Measurements from ENCODE around the gene PIK3R1. TPM values are rescaled to one million over a fixed set of nuclear protein-coding genes. Genes with fewer than 3 reads are reported as not detected.

The PIK3R1 gene
- total RNA-seq, 2 experiments from 2014 or later = 61.1 to 65.0 TPM

DNA sequence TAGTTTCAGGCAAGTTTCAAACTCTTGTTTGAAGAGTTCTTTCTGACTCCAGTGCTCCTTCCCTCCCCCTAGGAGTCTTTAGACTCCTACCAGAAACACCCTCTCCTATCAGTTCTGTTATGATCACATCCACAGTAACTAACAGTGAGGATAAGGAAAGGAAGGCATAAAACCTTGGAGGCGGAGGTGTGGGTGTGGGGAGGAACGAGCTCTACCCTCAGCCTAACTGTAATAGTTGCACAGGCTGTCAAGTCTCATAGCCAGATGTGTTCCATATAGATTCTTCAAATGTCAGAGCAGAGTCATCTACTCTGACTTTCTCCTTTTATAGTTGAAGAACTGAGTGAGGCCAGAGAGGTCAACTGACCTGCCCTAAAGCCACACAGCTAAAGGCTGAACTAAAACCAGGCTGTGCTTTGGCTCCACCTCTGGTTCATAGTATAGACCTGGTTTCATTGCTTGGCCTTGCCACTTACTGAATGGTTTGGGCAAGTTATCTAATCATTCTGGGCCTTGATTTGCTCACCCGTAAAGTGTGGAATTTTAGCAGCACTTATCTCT is 34.4 kb upstream of the PIK3R1 start:
- CTCF ChIA-PET = no interaction called here
- Mint-ChIP-seq H3K4me1 (ENCODE audit: low read depth) (no peaks in the 10 kb centered on the region), H3K9me3 (ENCODE audit: insufficient read depth) (peaks cover 4% of the 10 kb centered on the region), H3K27ac (no peak overlapping the region), H3K4me3 (no peak overlapping the region), H3K27me3 (ENCODE audit: low read depth) (no peaks in the 10 kb centered on the region), H3K36me3 (ENCODE audit: low read depth) (no peaks in the 10 kb centered on the region)
- no peak for DNase-seq
- no peak for ATAC-seq
- POLR2A ChIA-PET = no interaction called here

DNA sequence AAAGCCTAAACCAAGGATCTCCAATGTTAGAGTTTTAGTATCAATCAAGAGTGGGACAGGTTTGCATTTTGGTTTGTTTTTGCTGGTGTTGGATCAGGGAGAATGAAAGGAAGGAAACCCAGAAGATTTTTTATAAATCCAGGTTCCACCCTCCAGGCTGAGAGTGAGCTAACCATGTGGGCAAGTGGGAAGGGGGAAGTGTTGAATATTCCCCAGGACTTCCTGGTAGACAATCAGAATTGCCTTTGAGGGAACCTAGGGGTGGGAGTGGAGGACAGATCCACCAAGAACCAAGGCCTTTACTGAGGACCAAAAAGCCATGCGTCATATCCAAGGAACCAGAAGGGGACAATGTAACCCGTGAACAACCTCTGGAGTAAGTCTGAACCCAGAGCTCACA is 33.5 kb upstream of the PIK3R1 start:
- Mint-ChIP-seq H3K4me3 (no peak overlapping the region), H3K4me1 (ENCODE audit: low read depth) (no peaks in the 10 kb centered on the region), H3K36me3 (ENCODE audit: low read depth) (no peaks in the 10 kb centered on the region), H3K9me3 (ENCODE audit: insufficient read depth) (peaks cover 4% of the 10 kb centered on the region), H3K27me3 (ENCODE audit: low read depth) (no peaks in the 10 kb centered on the region), H3K27ac (no peak overlapping the region)
- ChIA-PET CTCF (no interaction called here), POLR2A (no interaction called here)
- ATAC-seq = no peak
- DNase-seq = no peak

DNA sequence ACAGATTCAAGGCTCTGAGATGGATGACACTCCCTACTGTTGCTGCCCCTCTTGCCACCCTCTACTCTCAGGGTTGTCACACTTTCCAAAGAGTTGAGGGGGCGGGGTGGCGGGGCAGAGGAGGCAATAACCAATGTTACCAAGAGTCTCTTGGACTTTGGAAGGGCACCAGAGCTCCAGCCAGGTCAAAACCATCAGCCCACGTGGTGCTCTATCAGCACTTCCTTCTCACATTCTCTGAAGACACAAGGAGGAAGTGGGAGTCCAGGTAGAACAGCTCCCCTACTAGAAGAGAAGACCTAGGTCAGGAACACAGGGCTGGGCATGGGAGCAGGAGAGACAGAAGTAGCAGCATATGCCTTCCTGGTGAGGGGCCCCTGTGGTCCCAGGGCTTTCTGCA is 33.0 kb upstream of the PIK3R1 start:
- H3K4me3 Mint-ChIP-seq = no peak overlapping the region

DNA sequence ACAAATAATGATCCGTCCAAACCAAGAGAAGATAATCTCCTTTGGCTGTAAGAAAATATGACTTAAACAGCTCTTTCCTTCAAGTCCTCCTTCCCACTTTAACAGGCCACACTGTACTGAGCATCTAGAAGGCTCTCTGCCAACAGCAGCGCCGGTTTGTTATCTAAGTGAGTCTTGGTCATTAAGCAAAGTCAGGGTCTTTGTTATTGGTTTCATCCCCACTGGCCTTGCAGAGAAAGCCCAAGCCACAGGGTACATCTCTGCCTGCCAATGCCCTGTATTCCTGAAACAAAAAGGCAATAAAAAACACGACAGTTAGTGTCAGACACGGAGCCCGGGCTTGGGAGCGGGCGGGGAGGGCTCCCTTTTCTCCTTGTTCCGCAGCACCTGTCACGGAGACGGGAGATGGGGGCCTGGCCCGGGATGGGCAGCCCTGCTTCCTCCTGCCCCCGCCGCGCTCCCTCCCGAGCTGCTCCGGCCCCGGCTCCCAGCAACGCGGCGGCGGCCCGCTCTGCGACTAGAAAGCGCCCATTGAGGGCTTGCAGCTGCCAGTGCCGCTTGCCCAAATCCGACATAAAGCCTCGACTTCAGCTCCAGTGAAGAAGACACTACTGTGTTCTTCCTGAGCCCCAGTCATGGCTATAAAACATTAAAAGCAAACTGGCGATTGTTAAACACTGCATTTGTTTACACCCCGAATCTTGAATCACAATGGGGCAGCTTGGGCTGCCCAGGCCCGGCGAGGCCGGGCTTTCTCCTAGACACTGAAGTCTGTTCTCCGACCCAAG is 28.1 kb upstream of the PIK3R1 start:
- no peak for ATAC-seq
- no peak for DNase-seq
- no peaks in the 10 kb centered on the region for H3K27me3 Mint-ChIP-seq (ENCODE audit: low read depth)
- no peak overlapping the region for H3K27ac Mint-ChIP-seq
- no peaks in the 10 kb centered on the region for H3K36me3 Mint-ChIP-seq (ENCODE audit: low read depth)
- H3K9me3 Mint-ChIP-seq (ENCODE audit: insufficient read depth) = peaks cover 4% of the 10 kb centered on the region
- ChIA-PET POLR2A (no interaction called here), CTCF (no interaction called here)
- H3K4me3 Mint-ChIP-seq = no peak overlapping the region
- H3K4me1 Mint-ChIP-seq (ENCODE audit: low read depth) = no peaks in the 10 kb centered on the region

More for the DNA sequence above, 33.0 kb upstream of the PIK3R1 start:
- Mint-ChIP-seq H3K9me3 (ENCODE audit: insufficient read depth) (peaks cover 4% of the 10 kb centered on the region), H3K36me3 (ENCODE audit: low read depth) (no peaks in the 10 kb centered on the region), H3K27me3 (ENCODE audit: low read depth) (no peaks in the 10 kb centered on the region), H3K4me1 (ENCODE audit: low read depth) (no peaks in the 10 kb centered on the region), H3K27ac (no peak overlapping the region)
- DNase-seq = no peak
- POLR2A ChIA-PET = no interaction called here
- CTCF ChIA-PET = no interaction called here
- ATAC-seq = no peak

DNA sequence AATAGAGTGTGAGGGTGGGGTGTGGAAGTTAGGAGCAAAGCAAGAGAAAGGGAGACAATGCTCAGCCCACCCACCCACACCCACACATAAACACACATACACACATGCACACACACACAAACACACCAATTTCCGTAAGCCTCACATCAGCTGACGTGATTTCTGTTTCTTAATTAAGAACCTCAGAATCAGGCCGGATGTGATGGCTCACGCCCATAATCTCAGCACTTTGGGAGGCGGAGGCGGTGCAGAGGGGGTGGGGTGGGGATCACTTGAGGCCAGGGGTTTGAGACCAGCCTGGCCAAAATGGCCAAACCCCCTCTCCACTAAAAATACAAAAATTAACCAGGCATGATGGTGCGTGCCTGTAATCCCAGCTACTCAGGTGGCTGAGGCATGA is 26.4 kb upstream of the PIK3R1 start:
- CTCF ChIA-PET = no interaction called here
- Mint-ChIP-seq H3K27ac (no peak overlapping the region), H3K27me3 (ENCODE audit: low read depth) (no peaks in the 10 kb centered on the region), H3K36me3 (ENCODE audit: low read depth) (no peaks in the 10 kb centered on the region), H3K4me3 (no peak overlapping the region), H3K4me1 (ENCODE audit: low read depth) (no peaks in the 10 kb centered on the region), H3K9me3 (ENCODE audit: insufficient read depth) (peaks cover 4% of the 10 kb centered on the region)
- no peak for DNase-seq
- ATAC-seq = no peak
- POLR2A ChIA-PET = no interaction called here

DNA sequence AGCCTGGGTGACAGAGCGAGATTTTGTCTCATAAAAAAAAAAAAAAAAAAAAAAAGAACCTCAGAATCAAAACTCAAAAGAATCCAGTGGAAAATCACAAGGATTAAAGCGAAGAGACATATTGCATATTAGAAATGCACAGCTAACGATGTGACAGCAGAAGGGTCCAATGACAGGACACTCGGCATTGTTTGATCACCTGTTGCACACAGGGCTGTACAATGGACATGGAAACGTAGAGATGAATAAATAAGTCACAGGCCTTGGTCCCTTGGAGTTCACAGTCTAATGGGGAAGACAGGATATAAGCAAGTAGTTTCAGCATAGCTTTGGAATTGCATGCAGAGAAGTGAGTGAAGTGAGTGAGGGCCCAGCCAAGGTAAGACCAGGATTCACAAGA is 25.9 kb upstream of the PIK3R1 start:
- Mint-ChIP-seq H3K27ac (no peak overlapping the region), H3K9me3 (ENCODE audit: insufficient read depth) (peaks cover 2% of the 10 kb centered on the region), H3K4me1 (ENCODE audit: low read depth) (no peaks in the 10 kb centered on the region), H3K27me3 (ENCODE audit: low read depth) (no peaks in the 10 kb centered on the region), H3K4me3 (no peak overlapping the region), H3K36me3 (ENCODE audit: low read depth) (no peaks in the 10 kb centered on the region)
- ChIA-PET CTCF (no interaction called here), POLR2A (no interaction called here)
- ATAC-seq (no peak), DNase-seq (no peak)

DNA sequence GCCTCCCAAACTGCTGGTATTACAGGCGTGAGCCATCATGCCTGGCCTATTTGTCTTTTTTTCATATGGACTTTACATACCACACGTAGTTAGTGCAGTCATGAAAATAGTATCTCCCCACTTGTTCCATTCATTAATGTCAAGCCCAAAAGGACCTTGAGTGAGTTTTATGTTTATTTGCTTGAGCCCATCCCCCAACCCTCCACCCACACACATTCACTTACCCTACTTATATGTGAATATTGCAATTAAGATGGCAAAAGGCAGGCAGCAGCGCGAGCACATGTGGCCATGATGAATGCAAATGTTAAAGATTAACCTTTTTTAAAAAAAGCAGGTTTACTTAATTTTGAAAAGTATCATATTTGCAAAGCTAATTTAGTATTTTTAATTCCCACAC is 24.9 kb upstream of the PIK3R1 start:
- H3K27me3 Mint-ChIP-seq (ENCODE audit: low read depth) = no peaks in the 10 kb centered on the region

DNA sequence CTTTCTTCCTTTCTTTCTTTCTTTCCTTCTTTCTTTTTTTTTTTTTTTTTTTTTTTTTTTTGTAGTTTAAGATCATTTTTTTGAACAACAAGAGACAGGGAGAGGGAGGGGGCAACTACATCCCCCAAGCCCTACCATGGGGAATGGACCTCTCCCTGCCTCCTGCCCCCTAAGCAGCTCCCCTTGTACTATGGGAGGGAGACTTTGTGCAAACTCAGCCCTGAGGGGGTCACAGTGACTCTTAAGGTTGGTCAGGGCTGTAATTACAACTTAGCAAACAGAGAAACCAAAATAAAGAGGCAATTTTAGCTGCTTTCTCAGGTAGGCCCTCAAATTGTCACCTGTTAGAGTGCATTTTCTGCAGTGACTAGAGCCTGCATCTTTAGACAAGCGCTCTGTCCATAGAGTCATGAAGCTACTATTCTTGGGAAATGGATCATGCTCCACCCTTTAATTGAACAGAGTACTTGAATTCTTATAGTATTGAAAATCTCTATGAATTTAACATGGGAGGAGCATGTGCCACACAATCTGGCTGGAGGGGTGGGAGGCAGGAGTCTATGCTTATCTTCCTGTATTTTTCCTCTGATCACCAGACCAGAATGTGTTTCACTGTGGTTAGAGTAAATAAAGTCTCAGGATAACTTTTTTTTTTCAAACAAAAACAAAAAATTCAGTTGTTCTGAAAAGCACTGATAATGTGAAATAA is 24.3 kb upstream of the PIK3R1 start:
- no peak for DNase-seq
- Mint-ChIP-seq H3K27me3 (ENCODE audit: low read depth) (no peaks in the 10 kb centered on the region), H3K9me3 (ENCODE audit: insufficient read depth) (no peaks in the 10 kb centered on the region), H3K4me1 (ENCODE audit: low read depth) (no peaks in the 10 kb centered on the region), H3K4me3 (no peak overlapping the region), H3K27ac (no peak overlapping the region), H3K36me3 (ENCODE audit: low read depth) (no peaks in the 10 kb centered on the region)
- POLR2A ChIA-PET = no interaction called here
- ATAC-seq = no peak
- CTCF ChIA-PET = no interaction called here

More for the DNA sequence above, 24.9 kb upstream of the PIK3R1 start:
- ATAC-seq (no peak), DNase-seq (no peak)
- Mint-ChIP-seq H3K9me3 (ENCODE audit: insufficient read depth) (no peaks in the 10 kb centered on the region), H3K36me3 (ENCODE audit: low read depth) (no peaks in the 10 kb centered on the region), H3K4me1 (ENCODE audit: low read depth) (no peaks in the 10 kb centered on the region), H3K4me3 (no peak overlapping the region), H3K27ac (no peak overlapping the region)
- POLR2A ChIA-PET = no interaction called here
- CTCF ChIA-PET = no interaction called here

DNA sequence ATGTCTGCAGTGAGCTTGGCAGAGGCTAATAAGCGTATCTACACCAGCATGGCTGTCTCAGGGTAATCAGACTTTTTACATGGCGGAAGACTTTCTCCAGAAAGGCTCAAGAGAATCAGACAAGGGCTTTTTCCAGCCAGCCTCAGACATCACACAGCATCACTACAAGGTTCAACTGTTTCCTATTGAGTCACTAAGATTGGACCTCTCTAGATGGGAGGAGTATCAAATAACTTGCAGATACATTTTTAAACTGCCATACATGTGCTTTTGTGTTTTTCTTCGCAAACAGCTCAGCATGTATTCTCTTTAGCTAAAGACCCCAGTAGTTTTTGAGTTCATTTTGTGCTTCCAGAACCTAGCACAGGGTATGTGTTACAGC is 22.9 kb upstream of the PIK3R1 start:
- no peaks in the 10 kb centered on the region for H3K4me1 Mint-ChIP-seq (ENCODE audit: low read depth)
- no peaks in the 10 kb centered on the region for H3K36me3 Mint-ChIP-seq (ENCODE audit: low read depth)
- no peaks in the 10 kb centered on the region for H3K27me3 Mint-ChIP-seq (ENCODE audit: low read depth)
- no peak for ATAC-seq
- DNase-seq = no peak
- CTCF ChIA-PET = interaction anchor here (0.8 kb wide), 1 partner anchor 60 kb away, joined by 3 read pairs; no protein-coding TSS in a partner anchor
- no peak overlapping the region for H3K4me3 Mint-ChIP-seq
- no peaks in the 10 kb centered on the region for H3K9me3 Mint-ChIP-seq (ENCODE audit: insufficient read depth)
- H3K27ac Mint-ChIP-seq = no peak overlapping the region
- POLR2A ChIA-PET = no interaction called here

DNA sequence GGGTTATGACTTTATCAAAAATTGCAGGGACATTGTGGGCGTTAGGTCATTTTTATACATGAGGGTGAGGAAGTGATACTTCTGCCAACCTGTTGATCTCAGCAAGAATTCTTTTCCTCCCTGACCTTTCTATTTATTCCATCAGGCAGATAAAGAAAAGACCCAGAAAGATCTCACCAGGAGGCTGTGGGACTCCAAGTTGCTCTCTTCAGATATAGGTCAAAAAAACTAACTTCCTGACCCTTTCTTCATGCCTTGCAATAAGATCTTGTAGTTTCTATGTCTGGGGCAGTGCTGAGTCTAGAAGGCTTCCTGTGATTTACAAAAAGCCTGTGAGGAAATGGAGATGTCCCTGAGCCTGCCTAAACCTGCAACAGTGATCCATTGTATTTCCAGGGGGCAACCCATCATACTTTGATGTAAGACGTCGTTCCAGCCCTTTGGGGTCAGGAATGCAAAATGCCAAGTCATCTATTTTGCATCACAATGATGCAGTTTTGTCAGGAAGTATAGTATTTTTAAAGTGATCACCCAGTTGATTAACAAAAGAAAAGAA is 22.0 kb upstream of the PIK3R1 start:
- Mint-ChIP-seq H3K9me3 (ENCODE audit: insufficient read depth) (no peaks in the 10 kb centered on the region), H3K27me3 (ENCODE audit: low read depth) (no peaks in the 10 kb centered on the region), H3K4me1 (ENCODE audit: low read depth) (no peaks in the 10 kb centered on the region), H3K36me3 (ENCODE audit: low read depth) (no peaks in the 10 kb centered on the region), H3K27ac (no peak overlapping the region), H3K4me3 (no peak overlapping the region)
- ATAC-seq = no peak
- POLR2A ChIA-PET = interaction anchor here (1.5 kb wide), 1 partner anchor 23 kb away, joined by 5 read pairs; no protein-coding TSS in a partner anchor
- no peak for DNase-seq
- CTCF ChIA-PET = interaction anchor here (0.7 kb wide), 1 partner anchor 44 kb away, joined by 5 read pairs; no protein-coding TSS in a partner anchor

DNA sequence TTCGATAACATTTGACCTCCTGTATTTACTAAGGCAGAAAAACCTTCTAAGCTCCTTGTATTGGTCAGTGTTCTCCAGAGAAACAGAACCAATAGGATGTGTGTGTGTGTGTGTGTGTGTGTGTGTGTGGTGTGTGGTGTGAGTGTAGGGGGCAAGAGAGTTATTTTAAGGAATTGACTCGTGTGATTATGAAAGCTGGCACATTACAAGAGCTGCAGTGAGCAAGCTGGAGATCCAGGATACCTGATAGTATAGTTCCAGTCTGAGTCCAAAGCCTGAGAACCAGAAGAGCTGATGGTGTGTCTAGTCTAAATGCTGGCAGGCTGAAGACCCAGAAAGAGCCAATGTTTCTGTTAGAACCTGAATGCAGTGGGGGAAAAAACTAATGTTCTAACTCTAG is 21.2 kb upstream of the PIK3R1 start:
- Mint-ChIP-seq H3K36me3 (ENCODE audit: low read depth) (no peaks in the 10 kb centered on the region), H3K27ac (no peak overlapping the region), H3K4me1 (ENCODE audit: low read depth) (no peaks in the 10 kb centered on the region), H3K4me3 (no peak overlapping the region), H3K27me3 (ENCODE audit: low read depth) (no peaks in the 10 kb centered on the region), H3K9me3 (ENCODE audit: insufficient read depth) (no peaks in the 10 kb centered on the region)
- no peak for ATAC-seq
- POLR2A ChIA-PET = interaction anchor here (1.5 kb wide), 1 partner anchor 22 kb away, joined by 5 read pairs; no protein-coding TSS in a partner anchor
- CTCF ChIA-PET = interaction anchor here (0.7 kb wide), 1 partner anchor 43 kb away, joined by 5 read pairs; no protein-coding TSS in a partner anchor
- DNase-seq = no peak

DNA sequence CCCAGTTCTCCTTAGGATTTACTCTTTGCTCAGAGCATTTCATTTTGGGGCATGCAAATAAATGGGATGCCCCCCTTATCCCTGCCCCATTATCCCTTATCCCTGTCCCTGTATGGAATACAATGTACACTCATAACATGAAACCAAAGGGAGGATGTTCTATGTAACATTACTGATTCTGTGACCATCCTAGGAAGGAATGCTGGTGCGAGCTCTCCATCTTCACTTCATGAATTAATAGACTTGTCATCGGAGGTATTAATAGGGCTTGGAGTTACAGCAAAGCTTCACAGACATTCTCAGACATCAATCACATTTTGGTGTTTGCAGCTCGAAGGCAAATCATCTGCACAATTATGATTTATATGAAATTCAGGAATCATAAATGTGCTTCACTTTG is 20.4 kb upstream of the PIK3R1 start:
- ChIA-PET CTCF (no interaction called here), POLR2A (no interaction called here)
- no peak overlapping the region for H3K27ac Mint-ChIP-seq
- no peak for DNase-seq
- H3K36me3 Mint-ChIP-seq (ENCODE audit: low read depth) = no peaks in the 10 kb centered on the region
- no peak overlapping the region for H3K4me3 Mint-ChIP-seq
- H3K4me1 Mint-ChIP-seq (ENCODE audit: low read depth) = no peaks in the 10 kb centered on the region
- no peaks in the 10 kb centered on the region for H3K9me3 Mint-ChIP-seq (ENCODE audit: insufficient read depth)
- H3K27me3 Mint-ChIP-seq (ENCODE audit: low read depth) = no peaks in the 10 kb centered on the region
- ATAC-seq = no peak

Data from activated CD8-positive, alpha-beta T cell treated with anti-CD3 and anti-CD28 coated beads, Interleukin-2, amount 10 ng/mL, durations not matched to agents 7 days and 5 days (primary cell).